NCI-H2107 (cell line): ENCODE measurements around the gene ESYT2.

Experiments used
- DNase-seq: peaks from one replicate; lab custom pipeline; 2025; lab: John Stamatoyannopoulos, UW

ESYT2 gene

GRCh38 chr7:158743219-158743618 is 86.1 kb downstream of the ESYT2 start:
- DNase-seq, result no peak

DNA sequence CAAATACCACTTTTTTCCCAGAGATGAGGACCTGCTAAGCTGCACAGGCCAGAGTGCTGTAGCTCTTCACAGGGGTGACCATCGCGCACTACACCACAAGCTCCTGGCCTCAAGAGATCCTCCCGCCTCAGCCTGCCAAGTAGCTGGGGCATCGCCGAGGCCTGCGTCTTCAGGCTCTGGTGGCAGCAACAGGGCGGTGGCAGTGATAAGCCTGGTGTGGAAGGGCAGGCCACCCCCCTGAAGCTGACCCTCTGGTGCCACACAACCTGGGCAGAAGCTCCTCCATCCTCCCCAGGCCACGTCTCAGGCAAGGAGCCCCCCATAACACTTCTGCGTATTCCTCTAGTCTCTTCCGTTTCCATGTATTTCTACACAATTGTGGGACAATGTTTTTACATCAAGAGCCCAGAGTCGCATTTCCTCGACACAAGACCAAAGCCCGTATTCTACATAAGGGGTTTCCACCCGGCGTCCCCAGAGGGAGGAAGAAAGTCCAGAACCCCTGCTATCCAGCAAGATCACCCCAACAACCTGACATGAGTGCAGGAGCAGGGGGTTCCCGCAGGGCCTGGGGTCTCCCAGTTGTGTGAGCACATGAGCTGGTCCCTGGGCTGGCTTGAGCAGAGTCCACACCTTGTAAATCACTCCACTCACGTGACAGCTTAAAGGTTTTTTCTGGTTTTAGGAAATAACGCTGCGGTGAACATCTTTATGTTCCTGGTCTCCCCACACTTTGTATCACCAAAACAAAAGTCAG is 87.1 kb downstream of the ESYT2 start:
- no peak for DNase-seq

- DNase-seq, result no peak
Observed at GRCh38 chr7:158741294-158741666, 88.0 kb downstream of the ESYT2 start.

DNA sequence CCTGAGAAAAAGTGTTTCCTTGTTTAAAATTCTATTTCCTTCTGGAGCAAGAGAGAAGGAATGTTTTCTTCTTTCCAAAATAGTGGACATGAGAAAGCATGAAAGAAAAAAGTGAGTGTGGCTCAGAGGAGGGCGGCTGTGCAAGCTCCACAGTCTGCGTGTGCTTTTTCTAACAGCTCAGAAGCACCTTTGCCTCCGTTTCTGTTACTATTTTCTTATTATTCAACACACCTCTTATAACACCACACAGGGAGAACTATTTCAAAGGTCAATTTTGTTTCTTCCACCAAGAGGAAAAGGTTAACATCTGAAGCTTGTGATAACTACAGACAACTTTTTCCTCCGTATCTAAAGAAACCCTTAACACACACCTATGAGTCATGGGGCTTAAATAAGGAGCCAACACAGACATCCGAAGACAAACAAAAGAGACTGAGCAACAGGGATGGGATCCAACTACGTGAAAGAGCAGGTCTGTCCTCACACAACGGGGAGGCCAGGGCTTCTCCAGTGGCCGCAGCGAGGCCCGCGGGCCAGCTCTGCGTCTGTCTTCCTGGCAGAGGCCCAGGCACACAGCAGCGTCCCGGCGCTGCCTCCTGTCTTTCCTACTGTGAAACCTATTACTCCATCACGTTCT is 88.5 kb downstream of the ESYT2 start:
- no peak for DNase-seq

- DNase-seq, result no peak
Observed at GRCh38 chr7:158740013-158740656, 89.2 kb downstream of the ESYT2 start.

DNA sequence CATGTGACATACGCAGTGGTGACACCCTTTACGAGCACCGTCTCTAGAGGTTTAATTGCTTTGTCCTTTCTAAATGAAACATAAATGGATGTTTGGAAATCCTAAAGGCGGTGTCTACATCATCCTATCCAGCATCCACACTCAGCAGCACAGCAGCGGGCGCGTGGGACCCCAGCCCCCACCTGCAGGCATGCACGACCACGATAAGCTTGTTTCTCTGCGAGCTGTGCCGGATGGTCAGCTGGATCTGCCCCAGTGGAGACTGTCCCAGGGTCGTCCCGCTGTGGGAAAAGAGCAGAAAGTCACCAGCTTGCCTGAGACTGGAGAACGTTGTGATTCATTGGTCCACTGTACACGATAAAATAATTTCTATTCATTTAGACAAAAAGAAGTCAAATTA is 90.5 kb downstream of the ESYT2 start:
- DNase-seq, result no peak

DNA sequence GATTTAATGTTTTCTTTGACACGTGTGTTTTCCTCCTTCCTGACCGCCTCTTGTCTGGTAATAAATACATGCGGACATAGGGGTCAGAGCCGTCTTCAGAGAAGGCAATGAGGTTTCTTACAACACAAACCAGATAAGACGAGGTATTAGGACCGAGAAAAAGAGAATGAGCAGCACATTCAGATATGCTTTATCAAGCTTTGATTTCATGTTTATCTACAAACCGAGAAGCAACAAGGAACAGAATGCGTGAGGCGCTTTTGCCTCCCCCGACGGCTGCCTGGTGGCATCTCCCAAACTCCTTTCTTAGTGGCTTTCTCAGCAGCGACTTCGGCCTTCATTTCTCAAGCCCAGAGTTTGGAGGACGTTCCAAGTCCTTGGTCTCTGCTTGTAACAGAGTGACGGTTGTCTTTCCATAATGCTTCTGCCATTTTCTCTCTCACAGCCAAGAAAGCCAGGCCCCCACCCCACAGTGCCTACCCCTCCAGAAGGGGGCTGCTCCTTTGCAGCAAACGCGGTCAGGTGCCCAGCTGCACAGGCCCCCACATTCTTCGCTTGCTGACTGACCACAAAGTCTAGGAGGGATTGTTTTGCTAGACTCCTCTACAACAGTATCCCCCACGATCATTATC is 92.1 kb downstream of the ESYT2 start:
- DNase-seq, result no peak

- no peak for DNase-seq
Observed at GRCh38 chr7:158735935-158736334, 93.4 kb downstream of the ESYT2 start.

DNA sequence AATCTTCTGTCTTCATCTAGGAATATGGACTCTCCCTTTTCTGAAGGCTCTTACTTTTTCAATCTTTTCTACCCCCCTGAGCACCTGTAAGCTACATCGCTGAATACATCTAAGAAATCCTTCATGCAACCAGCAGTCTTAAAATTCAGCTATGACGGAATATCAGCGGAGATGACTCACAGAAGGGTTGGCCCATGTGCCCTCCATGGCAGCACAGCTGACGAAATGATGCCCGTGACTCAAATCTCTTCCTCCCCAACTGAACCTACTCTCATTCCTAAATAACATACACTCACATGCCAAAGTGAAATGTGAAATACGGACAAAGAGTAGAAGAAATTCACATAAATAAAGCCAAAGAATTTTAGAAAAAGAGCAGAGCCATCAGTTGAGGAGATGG is 94.4 kb downstream of the ESYT2 start:
- no peak for DNase-seq

- no peak for DNase-seq
Observed at GRCh38 chr7:158733775-158734494, 95.4 kb downstream of the ESYT2 start.

DNA sequence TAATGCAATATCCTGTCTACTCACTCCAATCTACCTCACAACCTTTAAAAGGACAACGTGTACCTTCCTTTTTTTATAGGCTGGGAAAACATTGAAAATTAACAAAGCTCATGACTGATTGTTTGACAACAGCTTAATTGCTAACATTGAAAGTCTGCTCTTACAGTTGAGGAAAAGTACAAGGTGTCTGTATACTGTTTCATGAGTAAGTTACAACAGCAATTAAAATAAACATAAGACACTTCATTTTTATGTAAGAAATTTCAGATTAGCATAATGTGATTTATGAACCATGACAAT is 96.1 kb downstream of the ESYT2 start:
- DNase-seq, result no peak

DNA sequence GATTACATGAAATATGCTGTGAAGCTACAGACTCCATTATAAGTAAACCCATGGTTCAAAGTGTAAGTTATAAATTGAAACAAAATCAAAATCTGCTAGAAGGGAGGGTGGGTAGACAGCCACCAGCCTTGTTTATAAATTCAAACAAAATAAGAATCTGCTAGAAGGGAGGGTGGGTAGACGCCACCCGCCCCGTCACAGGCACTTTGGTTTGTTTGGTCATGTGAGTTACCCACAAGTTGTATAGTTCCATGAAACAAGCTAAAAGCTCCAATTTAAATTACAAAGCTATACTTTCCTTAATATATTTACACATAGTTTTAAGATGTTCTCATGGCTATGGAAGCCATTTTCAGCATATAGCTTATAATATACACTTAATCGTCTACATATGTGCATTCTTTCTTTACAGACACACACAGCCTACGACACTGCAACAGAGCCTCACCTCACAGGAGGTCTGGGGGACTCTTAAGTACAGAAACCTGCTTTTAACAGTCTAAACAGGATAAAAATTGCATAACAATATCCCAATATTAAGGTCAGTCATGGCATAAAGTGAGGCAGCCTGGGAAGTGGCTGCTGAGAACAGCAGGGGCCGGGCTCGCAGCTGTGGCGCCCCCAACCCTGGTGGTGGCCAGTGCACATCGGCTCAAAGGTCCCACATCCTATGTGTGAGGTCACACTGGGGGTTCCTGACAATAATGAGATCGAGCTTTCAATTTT is 96.7 kb downstream of the ESYT2 start:
- no peak for DNase-seq

DNA sequence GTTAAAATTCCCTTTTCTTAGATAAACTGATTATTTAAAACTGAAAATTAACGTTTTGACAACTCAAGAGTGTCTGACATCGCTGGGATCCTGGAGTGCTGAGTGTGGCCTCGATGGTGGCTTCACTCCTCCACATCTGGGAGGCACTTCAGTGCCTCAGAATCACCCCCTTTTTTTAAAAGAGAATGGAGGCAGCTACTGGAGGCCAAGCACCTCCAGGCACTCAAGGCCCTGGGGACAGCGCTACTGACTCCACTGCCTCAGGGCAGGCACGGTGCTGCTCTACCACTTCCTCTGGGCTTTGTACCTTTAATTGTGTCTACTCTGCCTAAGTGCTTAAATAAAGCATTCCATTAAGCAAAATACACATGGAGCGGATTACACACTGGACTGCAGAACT is 97.5 kb downstream of the ESYT2 start:
- no peak for DNase-seq

DNA sequence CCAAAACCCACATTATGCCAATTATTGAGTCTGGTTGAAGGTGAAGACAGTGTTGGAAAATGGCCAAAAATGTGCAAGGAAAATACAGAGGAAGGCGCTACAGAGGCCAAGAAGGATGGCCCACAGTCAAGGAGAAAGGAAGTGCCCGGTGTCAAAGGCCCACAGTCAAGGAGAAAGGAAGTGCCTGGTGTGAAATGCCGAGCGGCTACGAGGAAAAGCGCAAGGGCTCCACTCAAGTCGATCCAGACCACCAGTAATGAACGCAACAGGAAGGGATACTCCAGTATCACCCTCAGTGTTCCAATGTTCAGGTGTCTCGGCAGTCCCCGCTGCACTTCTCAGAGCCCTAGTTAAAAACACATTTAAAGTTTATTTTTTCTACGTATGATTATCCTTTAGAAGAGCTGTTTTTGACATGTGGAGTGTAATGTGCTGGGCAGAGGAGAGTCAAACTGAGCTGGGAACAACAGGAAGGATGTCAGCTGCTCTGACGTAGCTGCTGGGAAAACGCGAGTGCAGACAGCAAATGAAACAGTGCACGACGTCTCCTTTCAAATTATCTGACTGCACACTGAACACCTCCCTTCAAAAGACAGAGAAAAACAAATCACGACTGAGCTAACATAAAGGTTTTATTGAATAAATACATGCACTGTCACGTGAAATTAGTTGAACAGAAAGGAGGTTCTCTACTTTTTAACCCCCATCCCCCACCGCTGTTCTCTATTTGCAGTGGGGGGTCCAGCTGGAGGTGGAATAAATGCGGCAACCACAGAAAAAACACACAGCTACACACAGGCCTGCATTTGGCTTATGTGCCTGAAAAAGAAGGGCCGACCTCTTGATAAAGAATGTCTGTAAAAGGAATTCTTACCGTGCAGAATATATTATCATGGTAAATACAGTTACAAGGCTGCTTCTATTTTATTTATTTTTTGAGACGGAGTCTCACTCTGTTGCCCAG is 98.6 kb downstream of the ESYT2 start:
- no peak for DNase-seq

DNA sequence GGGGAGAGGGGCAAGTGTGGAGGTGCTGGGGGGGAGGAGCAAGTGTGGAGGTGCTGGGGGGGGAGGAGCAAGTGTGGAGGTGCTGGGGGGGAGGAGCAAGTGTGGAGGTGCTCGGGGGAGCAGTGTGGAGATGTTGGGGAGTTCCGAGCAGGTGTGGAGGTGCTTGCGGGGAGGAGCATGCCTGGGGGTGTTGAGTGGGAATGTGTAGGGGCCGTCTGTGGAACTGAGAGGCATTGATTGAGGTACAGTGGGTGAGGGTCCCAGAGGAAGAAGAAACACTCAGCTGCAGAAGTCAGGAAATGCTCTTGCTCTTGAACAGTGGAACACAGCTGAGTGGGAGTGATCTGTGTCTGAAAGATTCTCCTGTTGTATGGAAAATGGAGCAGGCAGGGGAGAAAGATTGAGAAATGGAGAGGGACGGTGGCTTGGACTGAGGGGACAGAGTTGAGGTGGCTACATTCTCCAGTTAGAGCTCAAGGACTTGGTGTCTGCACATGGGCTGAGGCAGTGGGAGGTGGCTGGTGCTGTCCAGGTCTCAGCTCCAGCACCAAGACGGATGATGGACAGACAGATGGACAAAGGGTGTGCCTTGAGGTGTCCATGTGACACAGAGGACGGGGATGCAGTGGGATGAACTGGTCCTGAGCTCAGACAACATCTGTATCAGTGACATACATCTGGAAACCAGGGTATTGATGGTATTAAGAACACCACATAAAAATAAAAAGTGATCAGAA is 99.5 kb downstream of the ESYT2 start:
- no peak for DNase-seq

DNA sequence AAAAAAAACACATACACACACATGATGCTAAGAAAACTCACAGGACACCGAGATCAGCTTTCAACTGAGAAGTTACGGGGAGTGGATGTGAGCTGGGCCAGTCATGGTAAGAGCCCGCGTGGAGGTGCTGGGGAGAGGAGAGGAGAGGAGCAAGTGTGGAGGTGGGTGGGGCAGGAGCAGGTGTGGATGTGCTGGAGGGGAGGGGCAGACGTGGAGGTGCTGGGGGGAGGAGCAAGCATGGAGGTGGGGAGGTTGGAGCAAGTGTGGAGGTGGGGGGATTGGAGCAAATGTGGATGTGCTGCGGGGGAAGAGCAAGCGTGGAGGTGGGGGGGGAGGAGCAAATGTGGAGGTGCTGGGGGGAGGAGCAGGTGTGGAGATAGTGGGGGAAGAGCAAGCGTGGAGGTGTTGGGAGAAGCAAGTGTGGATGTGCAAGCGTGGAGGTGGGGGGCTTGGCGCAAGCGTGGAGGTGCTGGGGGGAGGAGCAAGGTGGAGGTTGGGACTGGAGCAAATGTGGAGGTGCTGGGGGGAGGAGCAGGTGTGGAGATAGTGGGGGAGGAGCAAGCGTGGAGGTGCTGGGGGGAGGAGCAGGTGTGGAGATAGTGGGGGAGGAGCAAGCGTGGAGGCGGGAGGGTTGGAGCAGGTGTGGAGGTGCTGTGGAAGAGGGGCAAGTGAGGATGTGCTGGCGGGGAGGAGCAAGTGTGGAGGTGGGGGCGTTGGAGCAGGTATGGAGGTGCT is 100.2 kb downstream of the ESYT2 start:
- DNase-seq, result no peak

DNA sequence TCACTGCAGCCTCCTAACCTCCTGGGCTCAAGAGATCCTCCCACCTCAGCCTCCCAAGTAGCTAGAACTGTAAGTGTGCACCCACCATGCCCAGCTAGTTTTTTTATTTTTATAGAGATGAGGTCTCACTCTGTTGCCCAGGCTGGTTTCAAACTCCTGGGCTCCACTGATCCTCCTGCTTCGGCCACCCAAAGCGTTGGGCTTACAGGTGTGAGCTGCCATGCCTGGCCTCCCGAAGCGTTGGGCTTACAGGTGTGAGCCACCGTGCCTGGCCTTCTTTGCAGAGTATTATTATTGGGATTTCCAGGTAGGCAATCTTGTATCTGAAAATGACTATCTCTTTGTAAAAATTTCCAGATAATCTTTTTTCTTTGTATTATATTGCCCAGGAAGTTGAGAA is 101.6 kb downstream of the ESYT2 start:
- DNase-seq, result no peak

DNA sequence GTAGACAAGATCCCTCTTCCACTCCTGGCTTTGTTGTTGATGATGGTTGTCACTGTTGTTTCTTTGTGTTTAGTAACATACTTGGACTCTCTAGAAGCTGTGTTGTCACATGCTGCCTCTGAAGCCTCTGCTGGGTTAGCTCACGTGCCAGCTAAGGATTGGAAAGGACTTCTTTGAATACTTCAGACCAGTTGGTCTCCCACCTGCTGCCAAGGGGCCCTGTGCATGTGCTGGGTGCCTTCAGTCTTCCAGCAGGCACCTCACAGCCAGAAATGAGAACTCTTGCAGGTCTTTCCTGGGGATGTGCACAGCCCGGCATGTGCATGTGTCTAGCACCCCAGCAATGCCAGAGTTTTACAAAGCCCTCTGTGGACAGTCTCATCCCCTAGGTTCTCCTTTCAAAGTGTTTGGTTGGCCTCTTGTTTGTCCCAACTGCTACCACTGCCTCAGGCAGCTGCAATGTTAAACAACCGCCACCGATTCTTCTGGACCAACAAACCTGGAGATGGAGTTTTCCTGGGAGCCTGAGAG is 103.0 kb downstream of the ESYT2 start:
- no peak for DNase-seq

DNA sequence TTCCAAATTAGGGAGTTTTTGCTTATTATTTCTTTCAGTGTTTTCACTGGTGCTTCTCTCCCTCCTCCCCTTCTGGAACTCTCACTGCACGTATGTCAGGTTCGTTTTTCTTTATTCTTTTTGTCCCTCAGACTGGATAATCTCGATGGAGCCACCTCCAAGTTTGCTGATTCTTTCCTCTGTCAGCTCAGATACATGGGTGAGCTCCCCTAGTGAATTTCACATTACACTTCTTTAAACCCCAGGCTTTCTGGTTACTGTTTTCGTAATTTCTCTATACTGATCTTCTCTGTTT is 103.9 kb downstream of the ESYT2 start:
- no peak for DNase-seq
